GM12878 (cell line): ENCODE data around the gene MN1. TPM values are rescaled to one million over a fixed set of nuclear protein-coding genes. Genes with fewer than 3 reads are reported as not detected.

Experiments
- ATAC-seq: fragments of 200-7000 bp; cut with Tn5 transposase; 3 replicates; pipeline ENCODE4 v1.9.1; 2020; ENCODE audit warnings: mild to moderate bottlenecking, moderate library complexity
- BruUV-seq: library from RNA; stranded (reverse); fragments of 400-500 nt; replicated peaks from 2 replicates; lab custom pipeline; 2021; lab: Mats Ljungman, UMichigan
- CTCF ChIA-PET: fragments of 300-600 bp; sonication (Branson Sonifier 250); formaldehyde crosslinking; extraction: SDS; loops from one replicate; lab custom pipeline; 2021; ENCODE audit warnings: inconsistent platforms; lab: Yijun Ruan, JAX
- POLR2A ChIA-PET: fragments of 350-600 bp; formaldehyde crosslinking; extraction: SDS; loops from one replicate; lab custom pipeline; 2021; ENCODE audit warnings: inconsistent platforms; lab: Charles Lee
- RAD21 ChIA-PET: fragments of 300-600 bp; sonication (Branson Sonifier 250); formaldehyde crosslinking; loops from one replicate; lab custom pipeline; 2023; ENCODE audit warnings: antibody characterized with exemption; ENCODE audit not compliant: unreplicated experiment; lab: Charles Lee
- SMC1A ChIA-PET: fragments of 300-600 bp; sonication (Branson Sonifier 250); formaldehyde crosslinking; loops from one replicate; lab custom pipeline; 2023; ENCODE audit not compliant: unreplicated experiment, uncharacterized antibody; lab: Charles Lee
- DNase-seq: peaks from one replicate; pipeline ENCODE4 v3.0.0-alpha.2; 2011; ENCODE audit warnings: low read depth, low spot score
- FAIRE-seq: peaks from 3 replicates; lab custom pipeline; 2011; peaks lifted over from hg19 to GRCh38; lab: Jason Lieb, UNC
- H2AFZ ChIP-seq: 2 replicates; pipeline ENCODE4 v1.6.0; 2011; ENCODE audit warnings: low read depth, low read length, control low read depth; ENCODE audit not compliant: control insufficient read depth
- H3K27ac ChIP-seq: 2 replicates; pipeline ENCODE4 v1.5.1; 2011; ENCODE audit warnings: control low read depth; ENCODE audit not compliant: control insufficient read depth, insufficient read depth
- H3K27me3 ChIP-seq, 2 experiments: replicated peaks in 1 of 2; 2 replicates each; pipeline versions ENCODE4 v1.6.0 to v1.6.1; 2011; ENCODE audit warnings: low read length in 1 of 2; ENCODE audit not compliant: control insufficient read depth in 2 of 2, insufficient read depth in 2 of 2
- H3K36me3 ChIP-seq, 2 experiments: 2 replicates each; pipeline ENCODE4 v1.5.1; 2011; ENCODE audit warnings: low read length in 1 of 2; ENCODE audit not compliant: control insufficient read depth in 2 of 2, insufficient read depth in 2 of 2
- H3K4me1 ChIP-seq: 2 replicates; pipeline ENCODE4 v1.6.1; 2011; ENCODE audit warnings: mild to moderate bottlenecking, low read length, moderate library complexity, mixed read lengths; ENCODE audit not compliant: control insufficient read depth, insufficient read depth
- H3K4me2 ChIP-seq: 2 replicates; pipeline ENCODE4 v1.6.0; 2011; ENCODE audit warnings: control low read depth; ENCODE audit not compliant: control insufficient read depth, insufficient read depth
- H3K4me3 ChIP-seq: fragments of 200-600 bp; sonication (generic); 2 replicates; pipeline ENCODE4 v1.5.1; 2016
- H3K79me2 ChIP-seq: 2 replicates; pipeline ENCODE4 v1.6.0; 2011; ENCODE audit warnings: low read length; ENCODE audit not compliant: control insufficient read depth, insufficient read depth
- H3K9ac ChIP-seq: 2 replicates; pipeline ENCODE4 v1.8.0; 2011; ENCODE audit warnings: low read length, control low read depth, mixed read lengths; ENCODE audit not compliant: control insufficient read depth, insufficient read depth
- H3K9me3 ChIP-seq: replicated peaks from 3 replicates; pipeline ENCODE4 v1.5.1; 2011; ENCODE audit warnings: mild to moderate bottlenecking, low read length; ENCODE audit not compliant: control insufficient read depth, insufficient read depth
- H4K20me1 ChIP-seq: 2 replicates; pipeline ENCODE4 v1.6.0; 2011; ENCODE audit not compliant: control insufficient read depth, insufficient read depth
- BCL11A ChIP-seq: IDR thresholded peaks from 2 replicates; pipeline ENCODE4 v1.6.1; 2011; ENCODE audit warnings: low read depth, low read length
- E4F1 ChIP-seq: fragments of 450-650 bp; IDR thresholded peaks from 2 replicates; pipeline ENCODE4 v1.6.1; 2018; ENCODE audit warnings: borderline replicate concordance, mild to moderate bottlenecking; ENCODE audit not compliant: partially characterized antibody
- ETV6 ChIP-seq, 2 experiments: fragments of 450-650 bp in 1 of 2; IDR thresholded peaks in 1 of 2; conservative IDR thresholded peaks in 1 of 2; 2 replicates each; pipeline ENCODE4 v1.6.1; 2014; ENCODE audit warnings: antibody characterized with exemption in 1 of 2, borderline replicate concordance in 1 of 2, low read depth in 1 of 2, mild to moderate bottlenecking in 1 of 2, moderate library complexity in 1 of 2
- FOS ChIP-seq: IDR thresholded peaks from 3 replicates; pipeline ENCODE4 v1.6.1; 2011; ENCODE audit warnings: borderline replicate concordance; ENCODE audit not compliant: insufficient read length; ENCODE audit errors: extremely low read depth
- HCFC1 ChIP-seq: fragments of 150-350 bp; IDR thresholded peaks from 2 replicates; pipeline ENCODE4 v1.6.1; 2014; ENCODE audit warnings: low read length
- IKZF2 ChIP-seq, 2 experiments: fragments of 450-650 bp; IDR thresholded peaks; 2 replicates each; pipeline ENCODE4 v1.6.1; 2017; ENCODE audit warnings: mild to moderate bottlenecking in 2 of 2, moderate library complexity in 2 of 2
- JUNB ChIP-seq: IDR thresholded peaks from 2 replicates; pipeline ENCODE4 v1.6.1; 2016; ENCODE audit warnings: antibody characterized with exemption, mild to moderate bottlenecking
- NFXL1 ChIP-seq: fragments of 450-650 bp; IDR thresholded peaks from 2 replicates; pipeline ENCODE4 v1.6.1; 2017; ENCODE audit warnings: antibody characterized with exemption, mild to moderate bottlenecking, borderline replicate concordance
- WGBS: methylation state at CpG from one replicate; pipeline ENCODE4 v1.1.6; 2016; ENCODE audit warnings: low lambda C conversion rate; ENCODE audit not compliant: insufficient replicate concordance, insufficient coverage; ENCODE audit errors: missing lambda C conversion rate; 5-methylcytosine and 5-hydroxymethylcytosine counted together
- in situ Hi-C: fragments of 300-500 bp; cut with MboI; formaldehyde crosslinking; loops from 9 replicates; pipeline ENCODE4 v1.14.3; 2018; ENCODE audit warnings: mixed read lengths
- intact Hi-C: fragments of 100-400 bp; cut with micrococcal nuclease; formaldehyde crosslinking; loops from one replicate; pipeline ENCODE4 v1.14.2; 2022; ENCODE audit not compliant: unreplicated experiment
- polyA plus RNA-seq, 11 experiments: library from polyadenylated mRNA; depleted of rRNA in 4 of 11; unstranded in 6 of 11; stranded (reverse) in 5 of 11; fragments of >200 nt; fragmentation: Nextera tagmentation in 4 of 11; fragmentation: Illumina TruSeq in 1 of 11; extraction: Ambion mirVana in 4 of 11; extraction: Trizol in 1 of 11; gene quantifications; 1 replicate in 1 of 11; 2 replicates in 10 of 11; pipeline versions ENCODE4 v1.2.1 to v1.2.3, GENCODE V29; 2011 to 2016; ENCODE audit warnings: inconsistent platforms in 2 of 11, missing spikeins in 2 of 11, low read depth in 1 of 11
- total RNA-seq, 4 experiments: library from RNA; depleted of rRNA in 3 of 4; stranded (reverse); fragments of >200 nt in 3 of 4; fragmentation: Illumina TruSeq in 1 of 4; extraction: Trizol in 1 of 4; gene quantifications; 2 replicates each; pipeline versions ENCODE4 v1.2.1 to v1.2.3, GENCODE V29; 2013 to 2021
- TF ChIP-seq, protein P1 (sequence below), 3 experiments: IDR thresholded peaks in 2 of 3; conservative IDR thresholded peaks in 1 of 3; 2 replicates each; pipeline ENCODE4 v1.5.1; 2011; ENCODE audit warnings: low read depth in 3 of 3, low read length in 3 of 3, mild to moderate bottlenecking in 3 of 3, control low read depth in 2 of 3, moderate library complexity in 2 of 3, inconsistent platforms in 1 of 3, mixed read lengths in 1 of 3; ENCODE audit not compliant: control insufficient read depth in 2 of 3, insufficient read depth in 1 of 3; ENCODE audit errors: extremely low read depth in 1 of 3
- TF ChIP-seq, protein P2 (sequence below): fragments of 450-650 bp; IDR thresholded peaks from 2 replicates; pipeline ENCODE4 v1.6.1; 2017; ENCODE audit warnings: antibody characterized with exemption, mild to moderate bottlenecking, moderate library complexity
- TF ChIP-seq, protein P3 (sequence below): fragments of 450-650 bp; IDR thresholded peaks from 2 replicates; pipeline ENCODE4 v1.6.1; 2017; ENCODE audit warnings: mild to moderate bottlenecking, moderate library complexity

Gene MN1
- total and polyA plus RNA-seq, 10 of the 15 experiments (the other 5 are each of a cell fraction or from before 2014, with no cell fraction given): under 0.01 to 0.24 (median 0.03) TPM; not detected in 3

DNA sequence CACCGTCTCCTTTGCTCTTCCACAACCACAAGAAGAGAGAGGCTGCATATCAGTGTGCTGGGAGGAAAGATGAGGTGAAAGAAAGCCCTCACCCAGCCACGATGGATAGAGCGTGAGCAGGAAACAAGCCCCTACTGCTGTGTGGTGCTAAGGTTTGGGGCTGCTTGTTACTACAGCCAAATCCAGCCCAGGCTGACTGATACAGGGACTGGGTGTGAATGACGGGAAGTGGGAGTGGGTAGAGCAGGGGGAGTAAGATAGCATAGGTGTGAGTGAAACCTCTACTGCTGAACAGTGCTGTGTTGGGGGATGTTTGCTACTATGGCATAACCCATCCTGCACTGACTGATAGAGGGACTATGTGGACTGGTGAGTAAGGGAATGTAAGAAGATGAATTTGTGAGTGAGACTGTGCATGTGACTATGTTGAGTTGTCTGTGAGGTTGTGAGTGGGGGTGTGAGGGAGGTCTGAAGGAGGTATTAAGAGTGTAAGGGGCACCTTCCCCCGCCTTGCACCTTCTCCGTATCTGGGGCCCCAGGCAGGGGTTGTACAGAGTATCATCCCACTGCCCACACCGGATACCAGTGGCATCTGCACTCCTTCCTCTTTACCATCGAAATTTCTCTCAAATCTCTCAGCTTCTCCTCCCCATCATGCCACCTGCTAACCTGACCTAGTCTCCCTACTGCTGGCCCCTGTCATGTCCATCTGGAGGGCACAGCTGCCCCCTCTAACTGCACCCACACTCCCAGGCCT, 91.5 kb downstream of the MN1 start:
- intact Hi-C loops: no loop called here
- SMC1A ChIA-PET: no interaction called here
- ATAC-seq: no peak
- no peak for TF ChIP-seq JUNB
- TF ChIP-seq, protein P1, sequence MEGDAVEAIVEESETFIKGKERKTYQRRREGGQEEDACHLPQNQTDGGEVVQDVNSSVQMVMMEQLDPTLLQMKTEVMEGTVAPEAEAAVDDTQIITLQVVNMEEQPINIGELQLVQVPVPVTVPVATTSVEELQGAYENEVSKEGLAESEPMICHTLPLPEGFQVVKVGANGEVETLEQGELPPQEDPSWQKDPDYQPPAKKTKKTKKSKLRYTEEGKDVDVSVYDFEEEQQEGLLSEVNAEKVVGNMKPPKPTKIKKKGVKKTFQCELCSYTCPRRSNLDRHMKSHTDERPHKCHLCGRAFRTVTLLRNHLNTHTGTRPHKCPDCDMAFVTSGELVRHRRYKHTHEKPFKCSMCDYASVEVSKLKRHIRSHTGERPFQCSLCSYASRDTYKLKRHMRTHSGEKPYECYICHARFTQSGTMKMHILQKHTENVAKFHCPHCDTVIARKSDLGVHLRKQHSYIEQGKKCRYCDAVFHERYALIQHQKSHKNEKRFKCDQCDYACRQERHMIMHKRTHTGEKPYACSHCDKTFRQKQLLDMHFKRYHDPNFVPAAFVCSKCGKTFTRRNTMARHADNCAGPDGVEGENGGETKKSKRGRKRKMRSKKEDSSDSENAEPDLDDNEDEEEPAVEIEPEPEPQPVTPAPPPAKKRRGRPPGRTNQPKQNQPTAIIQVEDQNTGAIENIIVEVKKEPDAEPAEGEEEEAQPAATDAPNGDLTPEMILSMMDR (IDR thresholded peaks at IDR 0.05 in 2 of 3, conservative IDR thresholded peaks at IDR 0.05 in 1 of 3; ENCODE audit: control insufficient read depth in 2 of 3, extremely low read depth in 1 of 3, insufficient read depth in 1 of 3, low read depth in 3 of 3, low read length in 3 of 3): no peak
- no peak for TF ChIP-seq HCFC1
- TF ChIP-seq, protein P2, sequence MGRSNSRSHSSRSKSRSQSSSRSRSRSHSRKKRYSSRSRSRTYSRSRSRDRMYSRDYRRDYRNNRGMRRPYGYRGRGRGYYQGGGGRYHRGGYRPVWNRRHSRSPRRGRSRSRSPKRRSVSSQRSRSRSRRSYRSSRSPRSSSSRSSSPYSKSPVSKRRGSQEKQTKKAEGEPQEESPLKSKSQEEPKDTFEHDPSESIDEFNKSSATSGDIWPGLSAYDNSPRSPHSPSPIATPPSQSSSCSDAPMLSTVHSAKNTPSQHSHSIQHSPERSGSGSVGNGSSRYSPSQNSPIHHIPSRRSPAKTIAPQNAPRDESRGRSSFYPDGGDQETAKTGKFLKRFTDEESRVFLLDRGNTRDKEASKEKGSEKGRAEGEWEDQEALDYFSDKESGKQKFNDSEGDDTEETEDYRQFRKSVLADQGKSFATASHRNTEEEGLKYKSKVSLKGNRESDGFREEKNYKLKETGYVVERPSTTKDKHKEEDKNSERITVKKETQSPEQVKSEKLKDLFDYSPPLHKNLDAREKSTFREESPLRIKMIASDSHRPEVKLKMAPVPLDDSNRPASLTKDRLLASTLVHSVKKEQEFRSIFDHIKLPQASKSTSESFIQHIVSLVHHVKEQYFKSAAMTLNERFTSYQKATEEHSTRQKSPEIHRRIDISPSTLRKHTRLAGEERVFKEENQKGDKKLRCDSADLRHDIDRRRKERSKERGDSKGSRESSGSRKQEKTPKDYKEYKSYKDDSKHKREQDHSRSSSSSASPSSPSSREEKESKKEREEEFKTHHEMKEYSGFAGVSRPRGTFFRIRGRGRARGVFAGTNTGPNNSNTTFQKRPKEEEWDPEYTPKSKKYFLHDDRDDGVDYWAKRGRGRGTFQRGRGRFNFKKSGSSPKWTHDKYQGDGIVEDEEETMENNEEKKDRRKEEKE: no peak
- no peak for TF ChIP-seq FOS
- TF ChIP-seq E4F1: no peak
- no peak for TF ChIP-seq NFXL1
- no peak for TF ChIP-seq IKZF2 (IDR thresholded peaks at IDR 0.05)
- TF ChIP-seq, protein P3, sequence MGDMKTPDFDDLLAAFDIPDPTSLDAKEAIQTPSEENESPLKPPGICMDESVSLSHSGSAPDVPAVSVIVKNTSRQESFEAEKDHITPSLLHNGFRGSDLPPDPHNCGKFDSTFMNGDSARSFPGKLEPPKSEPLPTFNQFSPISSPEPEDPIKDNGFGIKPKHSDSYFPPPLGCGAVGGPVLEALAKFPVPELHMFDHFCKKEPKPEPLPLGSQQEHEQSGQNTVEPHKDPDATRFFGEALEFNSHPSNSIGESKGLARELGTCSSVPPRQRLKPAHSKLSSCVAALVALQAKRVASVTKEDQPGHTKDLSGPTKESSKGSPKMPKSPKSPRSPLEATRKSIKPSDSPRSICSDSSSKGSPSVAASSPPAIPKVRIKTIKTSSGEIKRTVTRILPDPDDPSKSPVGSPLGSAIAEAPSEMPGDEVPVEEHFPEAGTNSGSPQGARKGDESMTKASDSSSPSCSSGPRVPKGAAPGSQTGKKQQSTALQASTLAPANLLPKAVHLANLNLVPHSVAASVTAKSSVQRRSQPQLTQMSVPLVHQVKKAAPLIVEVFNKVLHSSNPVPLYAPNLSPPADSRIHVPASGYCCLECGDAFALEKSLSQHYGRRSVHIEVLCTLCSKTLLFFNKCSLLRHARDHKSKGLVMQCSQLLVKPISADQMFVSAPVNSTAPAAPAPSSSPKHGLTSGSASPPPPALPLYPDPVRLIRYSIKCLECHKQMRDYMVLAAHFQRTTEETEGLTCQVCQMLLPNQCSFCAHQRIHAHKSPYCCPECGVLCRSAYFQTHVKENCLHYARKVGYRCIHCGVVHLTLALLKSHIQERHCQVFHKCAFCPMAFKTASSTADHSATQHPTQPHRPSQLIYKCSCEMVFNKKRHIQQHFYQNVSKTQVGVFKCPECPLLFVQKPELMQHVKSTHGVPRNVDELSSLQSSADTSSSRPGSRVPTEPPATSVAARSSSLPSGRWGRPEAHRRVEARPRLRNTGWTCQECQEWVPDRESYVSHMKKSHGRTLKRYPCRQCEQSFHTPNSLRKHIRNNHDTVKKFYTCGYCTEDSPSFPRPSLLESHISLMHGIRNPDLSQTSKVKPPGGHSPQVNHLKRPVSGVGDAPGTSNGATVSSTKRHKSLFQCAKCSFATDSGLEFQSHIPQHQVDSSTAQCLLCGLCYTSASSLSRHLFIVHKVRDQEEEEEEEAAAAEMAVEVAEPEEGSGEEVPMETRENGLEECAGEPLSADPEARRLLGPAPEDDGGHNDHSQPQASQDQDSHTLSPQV: no peak
- no peak for TF ChIP-seq BCL11A
- TF ChIP-seq ETV6 (conservative IDR thresholded peaks at IDR 0.05 in 1 of 2, IDR thresholded peaks at IDR 0.05 in 1 of 2; ENCODE audit: borderline replicate concordance in 1 of 2, low read depth in 1 of 2): no peak

More for the DNA sequence above, 91.5 kb downstream of the MN1 start:
- Histone ChIP-seq H4K20me1 (no peaks in the 10 kb centered on the region), H3K9me3 (no peaks in the 10 kb centered on the region), H3K4me3 (no peak overlapping the region), H3K4me1 (no peaks in the 10 kb centered on the region), H3K36me3 (no peaks in the 10 kb centered on the region), H3K79me2 (no peaks in the 10 kb centered on the region), H3K27ac (no peak overlapping the region), H3K27me3 (no peaks in the 10 kb centered on the region), H2AFZ (no peak overlapping the region), H3K4me2 (no peak overlapping the region), H3K9ac (no peak overlapping the region)
- FAIRE-seq (no peak), DNase-seq (no peak)
- RAD21 ChIA-PET: no interaction called here
- CTCF ChIA-PET: no interaction called here
- POLR2A ChIA-PET: no interaction called here
- WGBS: 19% methylated on average over 8 of the region's 8 CpGs
- in situ Hi-C loops: no loop called here
- BruUV-seq: no TSS peak
